PC-3 (cell line): ENCODE measurements around the gene KRR1.

Source experiments
- CTCF ChIP-seq: fragments of 300-600 bp; sonication (generic); conservative IDR thresholded peaks from 2 replicates; pipeline ENCODE4 v1.5.1; 2017; ENCODE audit warnings: antibody characterized with exemption, low read depth, mild to moderate bottlenecking, low read length
- EZH2 ChIP-seq: fragments of 300-600 bp; sonication (generic); IDR thresholded peaks from one replicate; pipeline ENCODE4 v1.6.1; 2017; ENCODE audit warnings: antibody characterized with exemption, mild to moderate bottlenecking, low read length; ENCODE audit not compliant: unreplicated experiment
- EZH2phosphoT487 ChIP-seq: fragments of 300-600 bp; sonication (generic); IDR thresholded peaks from 2 replicates; pipeline ENCODE4 v1.6.1; 2018; ENCODE audit warnings: mild to moderate bottlenecking, antibody characterized with exemption, low read length, borderline replicate concordance

GRCh38 chr12:75508159-75508558 is 3.2 kb downstream of the KRR1 start:
- TF ChIP-seq CTCF = no peak
- no peak for TF ChIP-seq EZH2
- TF ChIP-seq EZH2phosphoT487 = no peak
